AG10803 (cell line): Measurements from ENCODE around the gene RASGRP3.
A peak's percentile ranks its signal among the peaks of the same experiment; 100 is the strongest.

Source experiments
- DNase-seq: peaks from one replicate; pipeline ENCODE4 v3.0.0; 2010; ENCODE audit warnings: low read depth
- H3K4me3 ChIP-seq: 2 replicates; pipeline ENCODE4 v1.5.1; 2011; ENCODE audit warnings: mild to moderate bottlenecking, low read length, control low read depth
- TF ChIP-seq, protein P1 (sequence below): conservative IDR thresholded peaks from 2 replicates; pipeline ENCODE4 v1.5.1; 2011; ENCODE audit warnings: mild to moderate bottlenecking, low read length, control low read depth, inconsistent platforms

RASGRP3 gene

DNA sequence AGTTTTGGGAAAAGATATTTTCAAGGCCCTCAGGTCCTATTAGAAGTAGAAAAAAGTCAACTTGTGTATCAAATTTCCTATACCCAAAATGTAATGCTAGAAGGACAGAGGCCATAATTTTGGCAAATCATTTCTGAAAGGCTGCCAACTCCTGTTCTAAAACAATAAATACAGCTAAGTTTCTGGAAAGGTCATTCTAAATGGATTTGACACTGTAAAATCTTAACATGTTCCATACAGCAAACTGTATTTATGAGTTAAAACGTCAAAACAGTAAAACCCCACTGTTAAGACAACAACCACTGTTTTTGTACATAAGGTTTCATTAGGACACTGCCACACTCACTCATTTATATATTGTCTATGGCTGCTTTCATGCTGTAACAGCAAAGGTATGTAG is 113.0 kb downstream of the RASGRP3 start:
- no peak overlapping the region for H3K4me3 ChIP-seq
- TF ChIP-seq, protein P1, sequence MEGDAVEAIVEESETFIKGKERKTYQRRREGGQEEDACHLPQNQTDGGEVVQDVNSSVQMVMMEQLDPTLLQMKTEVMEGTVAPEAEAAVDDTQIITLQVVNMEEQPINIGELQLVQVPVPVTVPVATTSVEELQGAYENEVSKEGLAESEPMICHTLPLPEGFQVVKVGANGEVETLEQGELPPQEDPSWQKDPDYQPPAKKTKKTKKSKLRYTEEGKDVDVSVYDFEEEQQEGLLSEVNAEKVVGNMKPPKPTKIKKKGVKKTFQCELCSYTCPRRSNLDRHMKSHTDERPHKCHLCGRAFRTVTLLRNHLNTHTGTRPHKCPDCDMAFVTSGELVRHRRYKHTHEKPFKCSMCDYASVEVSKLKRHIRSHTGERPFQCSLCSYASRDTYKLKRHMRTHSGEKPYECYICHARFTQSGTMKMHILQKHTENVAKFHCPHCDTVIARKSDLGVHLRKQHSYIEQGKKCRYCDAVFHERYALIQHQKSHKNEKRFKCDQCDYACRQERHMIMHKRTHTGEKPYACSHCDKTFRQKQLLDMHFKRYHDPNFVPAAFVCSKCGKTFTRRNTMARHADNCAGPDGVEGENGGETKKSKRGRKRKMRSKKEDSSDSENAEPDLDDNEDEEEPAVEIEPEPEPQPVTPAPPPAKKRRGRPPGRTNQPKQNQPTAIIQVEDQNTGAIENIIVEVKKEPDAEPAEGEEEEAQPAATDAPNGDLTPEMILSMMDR, result no peak
- DNase-seq, result peak; percentile 37

- no peak overlapping the region for H3K4me3 ChIP-seq
- TF ChIP-seq, protein P1, result no peak
- DNase-seq, result no peak
Measured at GRCh38 chr2:33595385-33595784, 118.9 kb downstream of the RASGRP3 start.

GRCh38 chr2:33597026-33597425 is 120.6 kb downstream of the RASGRP3 start:
- H3K4me3 ChIP-seq, result peak overlapping the region; percentile 33
- TF ChIP-seq, protein P1, result no peak
- DNase-seq, result no peak

DNA sequence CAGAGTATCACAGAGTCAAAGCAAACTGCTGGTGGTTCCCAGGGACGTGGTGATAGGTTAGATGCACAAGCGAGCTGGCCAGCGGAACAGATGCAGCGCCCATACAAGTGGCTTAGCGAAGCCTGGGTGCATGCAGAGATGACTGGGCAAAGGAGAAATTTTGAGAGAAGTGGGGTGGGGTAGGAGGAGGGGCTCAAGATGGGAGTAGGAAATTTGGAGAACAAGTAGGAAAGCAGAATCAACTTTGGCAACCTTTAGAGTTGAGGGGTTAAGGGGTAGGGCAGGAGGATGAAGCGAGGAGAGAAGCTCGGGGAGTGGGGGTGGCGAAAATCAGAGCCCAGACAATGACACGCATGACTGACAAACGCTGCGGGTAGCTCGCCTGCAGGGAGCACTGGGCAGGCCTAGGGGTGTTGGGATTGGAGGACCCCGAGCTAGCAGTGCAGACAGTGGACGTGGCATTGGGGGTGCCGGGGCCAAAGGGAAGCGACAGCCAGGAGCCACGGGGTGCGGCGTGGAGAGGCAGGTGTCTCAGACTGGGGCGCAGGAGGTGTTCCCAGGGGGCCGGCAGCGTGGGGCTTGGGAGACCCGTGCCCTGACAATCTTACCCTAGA is 122.2 kb downstream of the RASGRP3 start:
- DNase-seq, result peak; percentile 49
- H3K4me3 ChIP-seq, result peak overlapping the region; percentile 100
- TF ChIP-seq, protein P1, result no peak

GRCh38 chr2:33599175-33599942 is 122.9 kb downstream of the RASGRP3 start, which contains the start of gene FAM98A:
Gene FAM98A (minus strand): TSS chr2:33599299. CDS start chr2:33599221, 78 bp downstream.
- peak within 1 kb of the TSS; percentile 100 for H3K4me3 ChIP-seq
- DNase-seq, result peak; percentile 99
- TF ChIP-seq, protein P1, result peak; percentile 20

GRCh38 chr2:33599943-33600192 is 123.4 kb downstream of the RASGRP3 start:
- no peak for DNase-seq
- H3K4me3 ChIP-seq, result peak overlapping the region; percentile 86
- TF ChIP-seq, protein P1, result no peak
